Upper lobe of right lung (tissue), 1 donor: Measurements from ENCODE around the gene PCK1. TPM values are rescaled to one million over a fixed set of nuclear protein-coding genes. Genes with fewer than 3 reads are reported as not detected.
A peak's percentile ranks its signal among the peaks of the same experiment; 100 is the strongest.

ENCODE experiments used
- ATAC-seq: fragments of 200-7000 bp; cut with Tn5 transposase; one replicate; pipeline ENCODE4 v1.9.1; 2020; ENCODE audit warnings: mild to moderate bottlenecking, moderate library complexity
- DNase-seq: peaks from one replicate; pipeline ENCODE4 v3.0.0-alpha.2; 2020
- H3K27ac ChIP-seq: fragments of 200-600 bp; one replicate; pipeline ENCODE4 v1.8.0; 2022
- H3K27me3 ChIP-seq: fragments of 200-600 bp; one replicate; pipeline ENCODE4 v1.8.0; 2022; ENCODE audit warnings: mild to moderate bottlenecking
- H3K36me3 ChIP-seq: fragments of 200-600 bp; one replicate; pipeline ENCODE4 v1.8.0; 2022
- H3K4me1 ChIP-seq: fragments of 200-600 bp; one replicate; pipeline ENCODE4 v1.8.0; 2022
- H3K4me3 ChIP-seq: fragments of 200-600 bp; one replicate; pipeline ENCODE4 v1.8.0; 2022; ENCODE audit warnings: mild to moderate bottlenecking
- H3K9me3 ChIP-seq: fragments of 200-600 bp; one replicate; pipeline ENCODE4 v1.8.0; 2022
- intact Hi-C: fragments of 100-400 bp; cut with DNase I; formaldehyde crosslinking; loops from one replicate; pipeline ENCODE4 v1.11.0; 2022
- total RNA-seq: library from RNA; stranded (reverse); fragmentation: NEBNext Ultra II Directional; extraction: Animal tissue kit (Norgen Biotek cat#: 25700); gene quantifications from one replicate; pipeline ENCODE4 v1.2.1, GENCODE V29; 2021
- TF ChIP-seq, protein P1 (sequence below): fragments of 200-600 bp; IDR thresholded peaks from one replicate; pipeline ENCODE4 v1.8.0; 2022; ENCODE audit warnings: antibody characterized with exemption
- donor health status: DM: no; HTN: yes; CAD: no; lungs with severe emphysema.

PCK1 gene
- total RNA-seq, 1 donor from 2014 or later = 4.7 TPM

DNA sequence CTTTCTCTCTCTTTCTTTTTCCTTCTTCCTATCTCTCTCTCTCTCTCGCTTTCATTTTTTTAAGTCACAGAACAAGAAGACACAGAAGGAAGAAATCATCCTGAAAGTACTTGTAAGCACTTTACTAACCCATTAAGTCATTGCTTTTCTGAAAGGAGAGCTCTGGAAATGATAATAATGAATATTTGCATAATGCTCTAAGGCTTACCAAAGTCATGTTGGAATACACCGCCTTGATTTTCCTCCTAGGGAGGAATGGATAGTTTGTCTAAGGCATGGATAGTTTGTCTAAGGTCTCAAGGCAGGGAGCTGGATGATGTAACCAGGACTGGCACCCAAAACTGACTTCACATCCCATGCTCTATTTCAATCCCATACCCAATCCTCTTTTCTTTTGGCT, 23.1 kb upstream of the PCK1 start:
- H3K9me3 ChIP-seq = no peaks in the 10 kb centered on the region
- H3K4me1 ChIP-seq = no peaks in the 10 kb centered on the region
- H3K27me3 ChIP-seq = peaks cover 6% of the 10 kb centered on the region
- ATAC-seq (no peak), DNase-seq (no peak)
- intact Hi-C loops = no loop called here
- TF ChIP-seq, protein P1, sequence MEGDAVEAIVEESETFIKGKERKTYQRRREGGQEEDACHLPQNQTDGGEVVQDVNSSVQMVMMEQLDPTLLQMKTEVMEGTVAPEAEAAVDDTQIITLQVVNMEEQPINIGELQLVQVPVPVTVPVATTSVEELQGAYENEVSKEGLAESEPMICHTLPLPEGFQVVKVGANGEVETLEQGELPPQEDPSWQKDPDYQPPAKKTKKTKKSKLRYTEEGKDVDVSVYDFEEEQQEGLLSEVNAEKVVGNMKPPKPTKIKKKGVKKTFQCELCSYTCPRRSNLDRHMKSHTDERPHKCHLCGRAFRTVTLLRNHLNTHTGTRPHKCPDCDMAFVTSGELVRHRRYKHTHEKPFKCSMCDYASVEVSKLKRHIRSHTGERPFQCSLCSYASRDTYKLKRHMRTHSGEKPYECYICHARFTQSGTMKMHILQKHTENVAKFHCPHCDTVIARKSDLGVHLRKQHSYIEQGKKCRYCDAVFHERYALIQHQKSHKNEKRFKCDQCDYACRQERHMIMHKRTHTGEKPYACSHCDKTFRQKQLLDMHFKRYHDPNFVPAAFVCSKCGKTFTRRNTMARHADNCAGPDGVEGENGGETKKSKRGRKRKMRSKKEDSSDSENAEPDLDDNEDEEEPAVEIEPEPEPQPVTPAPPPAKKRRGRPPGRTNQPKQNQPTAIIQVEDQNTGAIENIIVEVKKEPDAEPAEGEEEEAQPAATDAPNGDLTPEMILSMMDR = no peak
- no peaks in the 10 kb centered on the region for H3K36me3 ChIP-seq
- H3K4me3 ChIP-seq = no peak overlapping the region
- H3K27ac ChIP-seq = no peak overlapping the region

- ATAC-seq (no peak), DNase-seq (no peak)
- H3K27ac ChIP-seq = no peak overlapping the region
- H3K27me3 ChIP-seq = peaks cover 6% of the 10 kb centered on the region
- TF ChIP-seq, protein P1 = no peak
- no peaks in the 10 kb centered on the region for H3K36me3 ChIP-seq
- H3K4me1 ChIP-seq = no peaks in the 10 kb centered on the region
- H3K4me3 ChIP-seq = no peak overlapping the region
- no peaks in the 10 kb centered on the region for H3K9me3 ChIP-seq
- intact Hi-C loops = no loop called here
Observed at GRCh38 chr20:57539889-57540288, 21.0 kb upstream of the PCK1 start.

DNA sequence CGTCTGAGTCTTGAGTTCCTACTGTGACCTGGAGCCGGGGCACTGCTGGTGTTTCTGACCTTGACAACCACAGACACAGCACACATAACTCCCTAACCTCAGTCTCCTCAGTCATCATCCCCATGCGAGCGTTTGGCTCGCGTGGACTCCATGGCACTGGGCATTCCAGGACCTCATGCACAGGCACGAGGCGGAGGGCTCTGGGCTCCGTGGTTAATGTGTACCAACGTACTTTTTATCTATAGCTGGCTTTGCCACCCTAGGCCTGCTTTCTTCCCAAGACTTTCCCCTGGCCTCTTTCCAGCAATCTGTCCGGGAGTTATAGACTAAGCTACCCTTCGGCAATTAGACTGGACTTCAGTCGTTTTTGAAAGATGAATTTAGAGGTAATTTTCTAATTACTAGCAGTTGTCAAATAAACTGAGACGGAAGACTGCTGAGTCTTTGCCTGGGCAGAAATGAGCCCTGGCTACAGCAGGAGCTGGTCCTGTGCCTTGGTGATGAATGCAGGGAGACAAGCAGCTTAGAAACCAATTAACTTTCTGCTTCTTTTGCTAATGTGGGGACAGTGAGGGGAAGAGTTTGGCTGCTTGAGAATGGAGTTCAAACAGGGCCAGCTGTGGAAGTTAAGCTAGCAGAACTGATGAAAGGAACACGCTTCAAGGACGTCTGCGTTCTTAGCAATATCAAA, 19.9 kb upstream of the PCK1 start:
- peaks cover under 1% of the 10 kb centered on the region for H3K4me1 ChIP-seq
- H3K27me3 ChIP-seq = peaks cover 6% of the 10 kb centered on the region
- no peak overlapping the region for H3K4me3 ChIP-seq
- TF ChIP-seq, protein P1 = no peak
- H3K36me3 ChIP-seq = no peaks in the 10 kb centered on the region
- no peak for DNase-seq
- no peak overlapping the region for H3K27ac ChIP-seq
- ATAC-seq = no peak
- intact Hi-C loops = no loop called here
- H3K9me3 ChIP-seq = no peaks in the 10 kb centered on the region

- TF ChIP-seq, protein P1 = no peak
Observed at GRCh38 chr20:57543754-57544153, 17.2 kb upstream of the PCK1 start.

GRCh38 chr20:57544838-57545564, 15.9 kb upstream of the PCK1 start:
- Histone ChIP-seq H3K36me3 (no peaks in the 10 kb centered on the region), H3K4me1 (peaks cover 3% of the 10 kb centered on the region), H3K27me3 (peaks cover 5% of the 10 kb centered on the region), H3K27ac (peak overlapping the region; percentile 63), H3K9me3 (no peaks in the 10 kb centered on the region), H3K4me3 (no peak overlapping the region)
- intact Hi-C loops = no loop called here
- DNase-seq (no peak), ATAC-seq (peak; percentile 38)
- TF ChIP-seq, protein P1 = no peak

More at GRCh38 chr20:57543754-57544153, 17.2 kb upstream of the PCK1 start:
- no peak overlapping the region for H3K27ac ChIP-seq
- no peaks in the 10 kb centered on the region for H3K36me3 ChIP-seq
- ATAC-seq = no peak
- H3K4me3 ChIP-seq = no peak overlapping the region
- no peak for DNase-seq
- intact Hi-C loops = no loop called here
- H3K9me3 ChIP-seq = no peaks in the 10 kb centered on the region
- H3K4me1 ChIP-seq = peaks cover 3% of the 10 kb centered on the region
- peaks cover 6% of the 10 kb centered on the region for H3K27me3 ChIP-seq
